ENCODE results near the gene F12.

The F12 gene

DNA sequence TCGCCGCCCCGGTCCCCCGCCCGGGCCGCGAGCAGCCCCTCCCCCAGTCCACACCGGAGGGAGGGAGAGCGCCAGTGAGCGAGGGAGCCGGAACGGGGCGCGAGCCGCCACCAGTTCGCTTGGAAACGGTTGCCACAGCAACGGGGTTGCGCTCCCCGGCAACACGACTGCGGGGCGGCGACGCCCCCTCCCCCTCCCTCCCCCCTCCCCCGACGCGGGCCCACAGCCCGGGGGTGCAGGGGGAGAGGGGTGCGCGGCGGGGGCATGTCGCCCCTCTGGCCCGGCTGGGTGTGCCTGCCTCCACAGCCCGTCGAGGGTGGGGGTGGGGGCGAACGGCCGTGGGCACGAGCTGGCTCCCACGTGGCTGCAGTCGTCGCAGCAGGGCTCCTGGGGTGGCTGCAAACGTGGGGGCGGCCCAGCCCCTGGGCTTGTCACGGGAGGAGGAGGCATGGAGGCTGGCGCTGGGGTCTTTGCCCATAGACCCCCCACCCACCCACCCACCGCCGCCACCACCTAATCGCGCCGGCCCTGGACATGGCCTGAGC is 37.8 kb upstream of the F12 start:
- DNase-seq, result peak in 52 of 58 donors; percentile 41 to 85 (median 73)

DNA sequence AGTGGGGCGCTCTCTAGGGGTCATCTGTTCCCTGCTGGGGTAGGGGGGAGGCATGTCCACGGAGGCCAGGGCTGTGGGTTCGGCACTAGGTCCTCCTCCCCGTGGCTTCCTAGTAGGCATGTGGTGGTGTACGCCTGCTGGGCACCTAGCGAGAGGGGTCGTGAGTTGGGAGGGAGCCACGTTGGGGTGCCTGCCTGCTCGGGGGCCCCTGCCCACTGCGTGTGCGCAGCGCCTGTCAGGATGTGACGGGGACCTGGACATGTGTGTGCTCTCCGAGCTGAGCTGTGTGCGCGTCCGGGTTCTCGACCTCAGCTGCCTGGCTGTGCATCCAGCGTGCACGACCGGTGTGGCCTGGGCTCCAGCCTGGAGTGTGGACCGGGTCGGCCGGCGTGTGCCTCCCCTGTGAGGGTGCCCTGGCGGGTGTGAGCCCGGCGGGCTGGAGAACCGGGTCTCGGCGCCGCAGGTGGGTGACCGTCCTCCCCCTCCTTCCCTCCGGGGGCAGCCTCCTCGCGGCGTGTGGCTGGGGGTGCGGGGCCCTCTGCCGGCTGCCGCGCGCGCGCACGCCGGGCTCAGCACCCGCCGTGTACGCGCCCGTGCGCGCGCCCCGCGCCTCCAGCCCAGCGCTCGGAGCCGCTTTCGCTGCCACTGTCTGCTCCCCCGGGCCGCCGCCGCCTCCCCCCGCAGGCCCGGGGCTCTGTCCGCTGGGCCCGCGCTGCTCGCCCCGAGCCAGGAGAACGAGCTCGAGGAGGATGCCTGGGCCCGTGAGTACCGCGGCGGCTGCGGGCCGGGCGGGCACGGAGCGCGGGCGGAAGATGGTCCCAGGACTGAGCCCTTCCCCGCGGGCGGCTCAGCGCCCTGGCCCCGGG is 37.1 kb upstream of the F12 start, which contains the start of gene PRR7:
Gene PRR7 (plus strand): TSS at position 615 of the 866 bp plus-strand sequence. CDS start 8,254 bp downstream, outside the sequence.
- DNase-seq, result peak in 52 of 58 donors; percentile 21 to 81 (median 68)

DNA sequence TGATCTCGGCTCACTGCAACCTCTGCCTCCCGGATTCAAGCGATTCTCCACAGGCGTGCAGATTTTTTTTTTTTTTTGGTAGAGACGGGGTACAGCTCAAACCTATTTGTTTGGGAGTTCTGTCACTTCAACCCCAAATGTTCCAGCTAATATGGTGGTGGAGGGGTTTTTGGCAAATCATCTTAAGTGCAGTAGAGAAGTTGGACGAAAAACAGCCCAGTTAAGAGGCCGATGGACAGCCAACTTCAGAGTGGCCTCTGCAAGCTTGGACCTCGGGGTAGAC is 36.5 kb upstream of the F12 start:
- DNase-seq, result no peak

GRCh38 chr5:177445052-177445916 is 35.9 kb upstream of the F12 start:
- no peak for DNase-seq

DNA sequence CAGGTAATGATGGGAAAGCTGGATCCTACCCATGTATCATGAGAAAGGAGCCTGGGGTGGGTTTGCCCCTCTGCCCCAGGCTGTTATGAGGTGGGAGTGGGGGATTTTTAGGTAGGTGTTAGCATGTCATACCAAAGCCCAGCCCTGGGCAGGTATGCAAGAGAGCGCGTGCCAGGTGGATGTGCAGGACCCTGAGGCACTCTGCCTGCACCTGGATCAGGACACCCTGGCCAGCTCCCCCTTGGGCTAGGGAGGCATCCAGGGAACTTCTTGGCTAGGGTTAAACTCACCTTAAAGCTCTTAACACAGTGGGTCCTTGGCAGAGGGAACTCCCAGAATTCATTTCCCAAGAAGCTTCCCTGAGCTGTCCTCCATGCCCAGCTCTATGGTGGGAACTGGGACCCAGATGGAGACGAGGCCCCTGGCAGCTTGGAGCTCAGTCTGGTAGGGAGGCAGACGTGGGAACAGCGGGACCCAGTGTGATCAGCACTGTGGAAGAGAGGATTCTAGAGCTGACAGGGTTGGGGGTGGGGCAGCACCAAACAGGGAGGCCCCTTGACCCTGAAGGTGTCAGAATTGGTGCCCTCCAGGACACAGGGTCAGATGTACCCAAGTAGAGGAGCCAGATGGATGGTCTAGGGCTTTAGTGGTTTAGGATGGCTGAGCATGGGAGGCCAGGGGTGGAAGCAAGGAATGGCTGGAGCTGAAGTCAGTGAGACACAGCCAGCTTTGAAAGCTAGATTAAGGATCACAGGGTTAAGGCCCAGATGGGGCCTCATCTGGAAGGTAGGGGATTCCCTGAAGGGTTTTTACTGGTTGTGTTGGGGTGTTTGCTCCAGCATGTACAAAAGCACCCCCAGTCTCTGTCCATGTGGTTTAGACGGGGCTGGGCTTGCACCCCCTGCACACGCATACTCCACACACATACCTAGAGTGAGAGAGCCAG is 35.0 kb upstream of the F12 start:
- DNase-seq, result no peak

DNA sequence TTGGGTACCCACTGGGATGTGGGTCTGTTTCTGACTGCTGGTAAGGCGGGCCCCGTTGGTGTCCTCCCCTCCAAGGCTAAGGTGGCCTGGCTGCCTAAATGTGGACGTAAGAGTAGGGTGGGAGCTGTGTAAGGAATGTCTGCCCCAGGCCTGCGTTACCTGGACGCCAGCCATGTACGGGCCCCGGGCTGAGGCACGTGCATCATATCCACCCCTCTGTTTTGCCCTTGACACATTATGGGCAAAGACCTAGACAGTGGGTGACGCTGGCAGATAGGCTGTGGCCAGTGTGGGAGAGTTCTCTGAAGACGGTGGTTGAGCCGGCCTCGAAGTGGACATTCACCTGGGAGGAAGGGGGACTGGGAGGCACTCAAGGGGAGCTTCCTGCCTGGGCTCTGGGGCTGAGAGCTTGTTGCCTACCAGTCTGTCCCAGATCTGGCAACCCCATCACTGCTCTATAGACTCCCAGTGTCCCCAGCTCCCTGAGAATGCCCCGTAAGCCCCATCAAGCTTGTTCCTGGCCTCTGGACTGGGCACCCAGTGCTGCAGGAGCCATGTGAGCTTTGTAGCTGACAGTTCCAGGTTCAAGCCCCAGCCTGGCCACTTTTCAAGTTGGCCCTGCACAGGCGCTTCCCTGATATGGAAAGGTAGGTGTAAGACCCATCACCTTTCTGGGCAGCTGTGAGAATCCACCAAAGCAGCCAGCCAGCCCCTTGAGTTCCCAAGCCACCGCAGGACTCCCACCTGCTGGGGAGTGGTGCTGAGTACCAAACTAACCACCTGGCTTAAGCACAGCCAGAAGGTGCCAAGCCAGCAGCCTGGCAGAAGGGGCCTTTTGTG is 34.0 kb upstream of the F12 start:
- no peak for DNase-seq

DNA sequence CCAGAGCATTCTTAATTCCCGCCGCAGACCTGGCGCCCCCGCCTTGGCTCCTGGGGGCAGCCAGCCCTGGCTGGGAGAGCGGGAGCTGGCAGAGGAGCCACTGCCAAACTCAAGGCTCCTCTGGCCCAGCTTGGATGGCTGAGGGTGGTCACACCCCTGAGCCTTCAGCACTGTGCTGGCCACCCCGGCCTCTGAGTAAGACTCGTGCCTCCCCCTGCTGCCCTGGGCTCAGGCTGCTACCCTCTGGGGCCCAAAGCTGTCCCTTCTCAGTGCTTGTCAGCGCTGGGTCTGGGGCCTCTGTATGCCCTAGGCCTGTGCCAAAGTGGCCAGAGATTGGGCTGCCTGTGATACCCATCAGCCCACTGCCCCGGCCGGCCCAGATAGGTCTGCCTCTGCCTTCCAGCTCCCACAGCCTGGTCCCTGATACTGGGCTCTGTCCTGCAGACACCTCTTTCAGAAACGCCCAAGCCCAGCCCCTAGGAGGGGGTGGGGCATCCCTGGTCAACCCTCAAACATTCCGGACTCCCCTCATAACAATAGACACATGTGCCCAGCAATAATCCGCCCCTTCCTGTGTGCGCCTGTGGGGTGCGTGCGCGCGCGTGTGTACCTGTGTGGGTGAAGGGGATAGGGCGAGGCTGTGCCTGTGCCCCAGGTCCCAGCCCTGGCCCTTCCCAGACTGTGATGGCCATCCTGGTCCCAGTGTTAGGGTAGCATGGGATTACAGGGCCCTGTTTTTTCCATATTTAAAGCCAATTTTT is 32.9 kb upstream of the F12 start:
- DNase-seq, result no peak

DNA sequence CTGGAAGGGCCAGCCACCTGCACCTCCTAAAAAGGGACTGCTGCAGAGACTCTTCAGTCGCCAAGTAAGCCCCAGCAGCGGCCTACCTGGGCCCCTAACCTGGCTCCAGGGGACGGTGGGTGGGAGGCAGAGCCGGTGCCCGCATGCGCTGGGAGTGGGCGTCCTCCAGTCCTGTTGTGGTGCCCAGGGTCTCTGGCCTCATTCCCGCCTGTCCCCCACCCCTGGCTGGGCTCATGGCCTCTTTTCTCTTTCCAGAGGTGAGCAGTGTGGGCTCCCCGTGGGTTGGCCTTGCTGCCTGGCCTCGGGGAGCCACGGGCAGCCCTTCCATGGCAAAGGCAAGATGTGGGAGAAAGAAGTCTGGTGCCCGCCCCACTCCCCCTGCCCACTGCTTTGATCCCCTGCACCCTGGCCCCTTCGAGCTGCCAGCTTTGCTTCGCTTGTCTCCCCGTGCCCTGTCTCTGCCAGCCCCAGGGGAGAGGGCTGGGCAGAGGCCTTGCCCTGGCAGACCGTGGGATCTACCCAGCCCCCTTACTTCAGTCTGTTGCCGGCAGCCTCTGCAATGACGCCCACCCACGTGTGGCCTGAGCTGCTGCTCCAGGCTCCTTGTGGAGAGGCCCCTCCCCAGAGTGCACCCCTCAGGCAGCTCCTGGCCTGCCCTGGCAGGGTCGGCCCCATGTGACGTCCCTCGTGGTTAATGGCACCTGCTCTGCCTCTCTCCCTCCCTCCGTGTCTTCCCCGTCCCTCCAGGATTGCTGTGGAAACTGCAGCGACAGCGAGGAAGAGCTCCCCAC is 31.8 kb upstream of the F12 start:
- no peak for DNase-seq

GRCh38 chr5:177440211-177440989 is 31.0 kb upstream of the F12 start:
- no peak for DNase-seq

GRCh38 chr5:177439518-177440053 is 30.2 kb upstream of the F12 start:
- DNase-seq, result no peak

DNA sequence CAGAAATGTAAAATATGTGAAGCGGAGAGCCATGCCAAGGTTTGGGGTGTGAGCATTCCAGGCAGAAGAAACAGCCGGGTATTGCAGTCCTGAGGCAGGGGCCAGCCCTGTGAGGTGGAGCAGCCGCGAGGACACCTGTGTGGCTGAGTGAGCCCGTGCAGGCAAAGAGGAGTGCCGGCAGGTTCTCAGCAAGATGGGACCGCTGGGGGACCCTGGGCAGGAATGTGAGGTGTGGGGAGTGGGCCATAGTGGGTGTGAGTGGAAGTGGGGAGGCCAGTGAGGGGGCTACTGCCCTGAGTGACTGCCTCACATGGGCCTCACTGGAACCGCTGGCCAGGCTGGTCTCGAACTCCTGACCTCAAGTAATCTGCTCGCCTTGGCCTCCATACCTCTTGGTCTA is 29.1 kb upstream of the F12 start:
- DNase-seq, result no peak

DNA sequence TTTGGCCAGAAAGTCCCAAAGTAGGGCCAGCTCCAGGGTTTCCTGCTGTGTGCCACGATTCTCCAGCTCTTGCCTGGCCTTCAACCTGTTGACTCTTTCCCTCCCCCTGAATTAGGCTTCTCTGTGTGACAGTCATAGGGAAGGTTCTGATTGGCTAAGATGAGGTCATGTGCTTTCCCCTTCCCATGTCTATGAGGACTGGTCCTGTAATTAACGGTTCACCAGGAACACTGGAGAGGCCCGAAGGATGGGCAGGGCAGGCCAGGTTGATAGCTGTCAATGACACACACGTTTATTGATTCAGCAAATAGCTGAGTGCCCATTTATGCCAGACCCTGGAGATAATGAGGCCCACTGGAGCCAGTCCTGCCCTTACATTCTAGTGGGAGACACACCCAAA is 28.3 kb upstream of the F12 start:
- no peak for DNase-seq

GRCh38 chr5:177435847-177436536 is 26.6 kb upstream of the F12 start:
- DNase-seq, result no peak

- DNase-seq, result no peak
Measured at GRCh38 chr5:177434942-177435738, 25.8 kb upstream of the F12 start.

GRCh38 chr5:177434437-177434836 is 25.1 kb upstream of the F12 start:
- no peak for DNase-seq

Measured in anterior cingulate cortex (tissue), 58 donors.